GM21529 (cell line): ENCODE measurements around the gene MMP13.
"Not testable (repeated sequence)": the region's sequence is repeated elsewhere in the genome, so short reads cannot be mapped to it uniquely, and the experiment has no call there.

ENCODE experiments used
- ATAC-seq: cut with Tn5 transposase; IDR thresholded peaks from one replicate; pipeline ENCODE4 v1.9.1; 2021; ENCODE audit not compliant: unreplicated experiment

Gene MMP13

DNA sequence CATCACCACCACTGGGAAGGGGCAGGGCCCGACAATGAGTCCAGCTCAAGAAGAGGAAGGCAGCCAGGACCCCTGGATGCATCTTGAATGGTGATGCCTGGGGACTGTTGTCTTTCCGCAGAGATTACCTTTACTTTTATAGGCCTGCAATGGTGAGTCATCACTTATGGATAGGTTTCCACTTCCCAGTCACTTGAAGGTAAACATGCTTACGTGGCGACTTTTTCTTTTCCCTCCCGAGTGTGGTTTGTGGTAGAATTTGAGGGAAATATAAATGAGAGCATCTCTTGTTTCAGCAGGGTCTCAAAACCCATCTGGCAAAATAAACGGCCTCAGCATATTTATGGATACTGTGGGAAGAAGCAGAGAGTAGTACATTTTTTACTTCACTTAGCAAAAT lies at the start of gene MMP13:
Gene MMP13 (minus strand): TSS at position 109 of the 400 bp plus-strand sequence. CDS start 27 bp downstream, at position 82.
- ATAC-seq = no peak

DNA sequence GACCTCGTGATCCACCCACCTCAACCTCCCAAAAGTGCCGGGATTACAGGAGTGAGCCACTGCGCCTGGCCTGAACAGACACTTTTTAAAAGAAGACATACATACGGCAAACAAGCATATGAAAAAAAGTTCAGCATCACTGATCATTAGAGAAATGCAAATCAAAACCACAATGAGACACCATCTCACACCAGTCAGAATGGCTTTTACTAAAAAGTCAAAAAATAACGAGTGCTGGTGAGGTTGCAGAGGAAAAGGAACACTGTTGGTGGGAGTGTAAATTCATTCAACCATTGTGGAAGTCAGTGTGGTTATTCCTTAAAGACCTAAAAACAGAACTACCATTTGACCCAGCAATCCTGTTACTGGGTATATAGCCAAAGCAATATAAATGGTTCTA lies 48.7 kb upstream of the MMP13 start:
- not testable (repeated sequence) for ATAC-seq

- ATAC-seq = no peak
These were observed 38.6 kb upstream of the MMP13 start for GRCh38 chr11:102994105-102994504.

- ATAC-seq = no peak
These were observed 36.2 kb upstream of the MMP13 start for GRCh38 chr11:102991776-102992175.

DNA sequence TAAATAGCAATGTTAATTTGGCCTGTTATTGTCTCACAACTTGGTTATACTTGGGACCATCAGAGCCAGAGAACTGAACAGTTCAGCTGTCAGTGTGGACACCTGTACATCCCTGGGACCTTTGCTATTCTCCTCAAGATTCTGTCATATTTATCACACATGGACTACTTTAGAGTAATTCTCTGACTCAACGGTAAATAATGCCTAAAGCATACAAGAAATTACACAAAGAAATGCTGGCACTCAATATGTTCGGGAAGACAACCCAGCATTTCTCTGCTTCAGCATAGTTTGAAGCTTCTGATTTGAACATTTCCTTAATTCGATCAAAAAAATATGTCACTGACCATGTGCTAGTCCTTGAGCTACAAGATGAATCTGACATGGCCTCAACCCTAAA lies 34.6 kb upstream of the MMP13 start:
- ATAC-seq = no peak

GRCh38 chr11:102989379-102990047 lies 34.0 kb upstream of the MMP13 start:
- ATAC-seq = no peak

DNA sequence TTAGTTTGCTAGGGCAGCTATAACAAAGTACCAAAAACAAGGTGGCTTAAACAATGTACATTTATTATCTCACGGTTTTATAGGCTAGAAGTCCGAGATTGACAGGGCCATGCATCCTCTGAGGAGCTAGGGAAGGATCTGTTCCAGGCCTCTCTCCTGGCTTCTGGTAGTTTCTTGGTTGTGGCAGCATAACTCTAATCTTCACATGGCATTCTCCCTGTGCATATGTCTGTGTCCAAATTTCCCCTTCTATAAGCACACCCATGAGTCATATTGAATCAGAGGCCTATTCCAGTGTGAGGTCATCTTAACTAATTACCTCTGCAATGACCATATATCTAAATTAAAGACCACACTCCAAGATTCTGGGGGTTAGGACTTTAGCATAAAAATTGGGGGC lies 31.3 kb upstream of the MMP13 start:
- no peak for ATAC-seq

GRCh38 chr11:102985850-102986249 lies 30.3 kb upstream of the MMP13 start:
- no peak for ATAC-seq

DNA sequence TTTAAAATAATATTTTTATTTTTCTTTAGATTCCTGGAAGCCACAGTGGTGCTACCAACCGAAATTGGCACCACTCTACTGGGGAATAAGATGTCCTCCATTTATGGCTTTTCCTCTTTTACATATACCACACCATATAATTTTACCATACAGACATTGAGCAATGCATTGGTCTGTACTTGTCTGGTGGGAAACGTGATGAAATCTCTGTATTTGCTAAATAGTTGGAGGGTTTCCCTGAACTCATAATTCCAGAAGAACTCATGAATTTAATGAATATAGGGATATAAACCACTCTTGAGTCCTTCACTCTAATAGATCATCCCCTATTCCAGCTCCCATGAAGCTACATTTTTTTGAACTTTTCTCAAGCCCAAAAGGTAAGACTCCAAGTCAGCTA lies 28.0 kb upstream of the MMP13 start:
- no peak for ATAC-seq

- ATAC-seq = peak; percentile 72
These were observed 25.9 kb upstream of the MMP13 start for GRCh38 chr11:102981324-102981910.

DNA sequence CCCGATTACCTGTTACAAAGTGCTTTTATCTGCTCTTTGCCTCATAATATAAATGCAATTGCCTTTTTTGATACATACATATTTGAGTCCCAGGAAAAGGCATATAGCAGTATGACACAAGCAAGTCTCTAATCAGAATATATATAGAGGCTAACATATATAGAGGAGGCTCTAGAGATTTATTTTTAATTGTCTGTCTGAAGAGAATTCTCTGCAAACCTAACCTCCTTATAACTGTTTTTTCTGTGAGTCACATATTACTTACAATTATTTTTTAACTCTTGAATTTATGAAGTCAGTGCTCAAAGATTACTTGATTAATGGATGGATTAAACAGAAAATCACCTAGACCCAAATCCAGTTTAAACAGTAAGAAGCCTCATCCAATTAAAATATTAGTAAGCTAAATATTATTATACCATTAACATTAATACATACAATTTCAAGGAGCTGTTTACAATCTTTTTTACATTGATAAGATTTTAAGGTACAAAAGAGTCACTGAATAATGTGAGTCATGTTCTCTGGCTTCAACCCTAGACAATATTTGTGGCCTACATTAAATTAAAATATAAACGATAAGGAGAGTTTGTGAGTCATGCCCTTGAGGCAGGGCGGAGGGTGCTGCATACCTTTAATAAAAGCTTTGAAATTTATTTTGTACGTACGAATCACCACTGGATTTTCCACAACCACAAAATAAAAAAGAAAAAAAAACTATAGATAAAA lies 19.2 kb upstream of the MMP13 start:
- no peak for ATAC-seq

DNA sequence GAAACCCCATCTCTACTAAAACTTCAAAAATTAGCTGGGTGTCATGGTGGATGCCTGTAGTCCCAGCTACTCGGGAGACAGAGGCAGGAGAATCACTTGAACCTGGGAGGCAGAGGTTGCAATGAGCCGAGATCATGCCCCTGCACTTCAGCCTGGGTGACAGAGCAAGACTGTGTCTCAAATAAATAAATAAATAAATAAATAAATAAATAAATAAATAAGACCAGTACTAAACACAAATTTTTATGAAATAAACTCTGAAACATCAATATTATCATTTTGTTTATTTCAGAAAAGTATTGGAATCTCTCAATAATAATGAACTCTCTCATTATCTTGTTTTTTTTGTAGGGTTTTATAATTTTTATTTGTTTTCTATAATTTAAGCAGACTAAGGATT lies 18.2 kb upstream of the MMP13 start:
- not testable (repeated sequence) for ATAC-seq

DNA sequence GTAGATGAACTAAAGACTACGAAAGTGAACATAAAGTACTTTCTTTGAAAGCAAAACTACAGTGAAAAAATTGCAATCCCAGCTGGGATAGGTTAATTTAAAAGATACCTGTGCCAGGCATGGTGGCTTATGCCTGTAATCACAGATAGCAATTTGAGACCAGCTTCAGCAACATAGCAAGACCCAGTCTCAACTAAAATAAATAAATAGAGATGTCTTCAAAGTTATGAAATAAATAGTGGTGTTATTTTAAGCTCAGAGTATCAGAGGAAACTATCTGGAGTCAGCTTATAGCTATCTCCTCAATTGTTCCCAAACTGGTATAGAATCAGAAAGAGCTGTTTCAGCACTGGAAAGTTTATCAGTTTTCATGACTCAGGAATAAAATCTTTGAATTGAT lies 17.3 kb upstream of the MMP13 start:
- ATAC-seq = no peak

- ATAC-seq = no peak
These were observed 16.2 kb upstream of the MMP13 start for GRCh38 chr11:102971766-102972165.

DNA sequence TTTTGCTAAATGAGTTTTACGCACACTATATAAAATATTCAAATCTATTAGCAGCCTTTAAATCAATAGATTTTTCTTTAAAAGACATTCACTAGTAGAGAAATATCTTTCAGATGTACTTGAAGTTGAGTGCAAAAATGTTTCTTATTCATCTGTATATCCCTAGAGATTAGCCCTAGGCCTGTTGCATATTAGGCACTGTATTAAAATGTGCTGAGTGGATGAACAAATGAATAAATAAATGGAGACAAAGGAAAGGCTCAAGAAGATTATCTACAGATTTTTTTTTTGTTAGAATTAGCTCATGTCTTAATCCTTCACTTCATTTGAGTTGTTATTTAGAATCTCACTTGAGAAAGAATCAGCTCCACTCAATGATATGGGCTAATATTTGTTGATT lies 12.0 kb upstream of the MMP13 start:
- ATAC-seq = no peak

- ATAC-seq = no peak
These were observed 10.5 kb upstream of the MMP13 start for GRCh38 chr11:102966011-102966410.

- no peak for ATAC-seq
These were observed 9.3 kb upstream of the MMP13 start for GRCh38 chr11:102964867-102965266.

DNA sequence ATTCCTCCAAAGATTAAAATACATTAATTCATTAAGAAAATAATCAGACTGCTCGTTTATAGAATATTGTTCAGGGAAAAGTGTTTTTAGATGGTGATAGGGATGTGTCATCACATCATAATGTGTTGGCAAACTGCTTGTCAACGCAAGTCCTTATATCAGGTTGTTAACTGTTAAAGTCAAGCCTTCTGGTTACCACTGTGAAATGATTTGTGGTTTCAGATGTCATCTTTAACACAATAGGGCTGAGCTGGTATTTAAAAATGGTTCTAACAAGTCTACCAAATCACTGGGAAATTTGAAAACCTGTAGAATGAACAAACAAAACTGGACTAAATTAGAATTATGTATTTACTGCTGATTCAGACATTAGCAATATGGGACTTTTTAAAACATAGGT lies 2.4 kb upstream of the MMP13 start:
- ATAC-seq = no peak

DNA sequence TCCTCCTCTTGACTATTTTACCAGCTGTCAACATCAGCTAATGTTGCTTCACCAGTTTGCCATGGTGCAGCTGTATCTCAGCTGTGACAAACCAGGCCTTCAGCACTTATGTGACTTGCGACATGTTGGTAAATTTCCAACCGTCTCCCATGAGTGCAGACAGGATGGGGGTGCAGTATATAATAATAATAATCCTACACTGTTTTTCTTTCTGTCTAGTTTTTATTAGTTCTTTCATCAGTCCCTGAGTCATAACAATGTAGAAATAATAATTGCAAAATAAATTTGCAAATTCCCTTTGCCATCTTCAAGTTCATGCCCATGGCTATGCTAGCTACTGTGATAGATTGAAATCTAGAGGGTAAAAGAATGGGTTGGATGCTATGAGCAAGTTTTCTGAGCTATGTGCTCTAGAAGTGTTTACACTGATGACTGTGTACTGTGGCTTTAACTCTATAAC lies 4.9 kb downstream of the MMP13 start:
- no peak for ATAC-seq

- ATAC-seq = no peak
These were observed 9.3 kb downstream of the MMP13 start for GRCh38 chr11:102946237-102946636.

DNA sequence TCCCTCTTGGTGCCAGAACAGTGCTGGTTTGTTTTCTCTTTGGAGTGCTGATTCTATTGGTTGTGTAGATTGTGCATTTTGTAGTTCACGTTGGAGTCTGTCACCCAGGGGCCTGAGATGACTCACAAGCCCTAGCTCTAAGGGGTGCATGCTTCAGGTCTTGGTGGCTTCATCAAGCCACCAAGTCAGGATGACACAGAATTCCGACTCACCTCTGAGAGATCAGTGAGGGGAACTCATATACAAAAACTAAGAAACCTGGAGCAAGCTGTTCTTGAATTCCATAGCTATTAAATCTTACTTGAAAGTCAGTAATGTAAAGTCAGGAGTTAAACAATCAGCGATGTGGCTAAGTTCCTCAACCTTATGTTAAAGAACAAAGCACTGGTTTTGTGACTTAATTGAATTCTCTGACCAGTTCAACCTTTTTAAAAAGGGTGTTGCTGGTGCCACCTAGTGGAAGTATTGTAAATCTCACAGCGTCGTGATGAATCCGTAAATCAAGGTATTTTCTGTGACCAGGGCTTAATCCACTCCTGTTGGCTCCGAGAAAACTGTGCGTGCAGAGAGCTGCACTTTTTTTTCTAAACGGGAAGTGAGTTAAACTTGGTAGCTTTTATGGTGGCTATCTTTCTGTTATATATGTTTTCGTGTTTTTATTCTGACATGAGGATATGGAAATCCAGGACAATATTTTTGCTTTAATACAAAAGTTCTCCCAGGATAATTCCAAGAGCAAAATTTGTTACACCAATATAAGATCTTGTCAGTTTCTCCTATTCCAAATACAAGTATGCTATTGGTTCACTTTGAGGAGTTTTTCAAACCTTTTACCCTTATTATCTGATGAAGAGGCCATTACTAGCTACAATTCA lies 14.6 kb downstream of the MMP13 start:
- ATAC-seq = peak; percentile 86
